ENCODE results near the gene GALNT14. TPM values are rescaled to one million over a fixed set of nuclear protein-coding genes. Genes with fewer than 3 reads are reported as not detected.

GALNT14 gene
- total RNA-seq, 1 donor, result not detected

DNA sequence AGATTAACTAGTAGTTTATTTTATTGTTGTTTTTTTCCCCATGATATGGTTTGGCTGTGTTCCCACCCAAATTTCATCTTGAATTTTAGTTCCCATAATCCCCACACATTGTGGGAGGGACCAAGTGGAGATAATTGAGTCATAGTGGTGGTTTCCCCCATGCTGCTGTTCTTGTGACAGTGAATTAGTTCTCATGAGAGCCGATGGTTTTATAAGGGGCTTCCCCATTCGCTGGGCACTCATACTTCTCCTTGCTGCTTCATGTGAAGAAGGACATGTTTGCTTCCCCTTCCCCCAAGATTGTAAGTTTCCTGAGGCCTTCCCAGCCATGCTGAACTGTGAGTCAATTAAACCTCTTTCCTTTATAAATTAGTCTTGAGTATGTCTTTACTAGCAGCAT is 36.5 kb downstream of the GALNT14 start:
- Histone ChIP-seq H3K36me3 (ENCODE audit: insufficient read depth, low read length) (no peaks in the 10 kb centered on the region), H3K79me2 (ENCODE audit: insufficient read depth, low read length) (no peaks in the 10 kb centered on the region), H4K20me1 (ENCODE audit: insufficient read depth, low read length) (no peaks in the 10 kb centered on the region), H3K27ac (ENCODE audit: low read depth, low read length) (no peak overlapping the region), H3K4me3 (ENCODE audit: insufficient read depth, low read length) (no peak overlapping the region), H3K27me3 (ENCODE audit: insufficient read depth, low read length) (no peaks in the 10 kb centered on the region), H3K4me2 (ENCODE audit: insufficient read depth, low read length) (no peak overlapping the region), H2AFZ (ENCODE audit: low read length) (no peak overlapping the region), H3K4me1 (ENCODE audit: insufficient read depth, low read length) (no peaks in the 10 kb centered on the region), H3K9me3 (ENCODE audit: low read depth, low read length) (no peaks in the 10 kb centered on the region)
- no peak for DNase-seq (ENCODE audit: insufficient read length, low spot score, missing footprints)
- TF ChIP-seq, protein P1, sequence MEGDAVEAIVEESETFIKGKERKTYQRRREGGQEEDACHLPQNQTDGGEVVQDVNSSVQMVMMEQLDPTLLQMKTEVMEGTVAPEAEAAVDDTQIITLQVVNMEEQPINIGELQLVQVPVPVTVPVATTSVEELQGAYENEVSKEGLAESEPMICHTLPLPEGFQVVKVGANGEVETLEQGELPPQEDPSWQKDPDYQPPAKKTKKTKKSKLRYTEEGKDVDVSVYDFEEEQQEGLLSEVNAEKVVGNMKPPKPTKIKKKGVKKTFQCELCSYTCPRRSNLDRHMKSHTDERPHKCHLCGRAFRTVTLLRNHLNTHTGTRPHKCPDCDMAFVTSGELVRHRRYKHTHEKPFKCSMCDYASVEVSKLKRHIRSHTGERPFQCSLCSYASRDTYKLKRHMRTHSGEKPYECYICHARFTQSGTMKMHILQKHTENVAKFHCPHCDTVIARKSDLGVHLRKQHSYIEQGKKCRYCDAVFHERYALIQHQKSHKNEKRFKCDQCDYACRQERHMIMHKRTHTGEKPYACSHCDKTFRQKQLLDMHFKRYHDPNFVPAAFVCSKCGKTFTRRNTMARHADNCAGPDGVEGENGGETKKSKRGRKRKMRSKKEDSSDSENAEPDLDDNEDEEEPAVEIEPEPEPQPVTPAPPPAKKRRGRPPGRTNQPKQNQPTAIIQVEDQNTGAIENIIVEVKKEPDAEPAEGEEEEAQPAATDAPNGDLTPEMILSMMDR (IDR thresholded peaks at IDR 0.05; ENCODE audit: extremely low read depth, low read depth, low read length), result no peak

DNA sequence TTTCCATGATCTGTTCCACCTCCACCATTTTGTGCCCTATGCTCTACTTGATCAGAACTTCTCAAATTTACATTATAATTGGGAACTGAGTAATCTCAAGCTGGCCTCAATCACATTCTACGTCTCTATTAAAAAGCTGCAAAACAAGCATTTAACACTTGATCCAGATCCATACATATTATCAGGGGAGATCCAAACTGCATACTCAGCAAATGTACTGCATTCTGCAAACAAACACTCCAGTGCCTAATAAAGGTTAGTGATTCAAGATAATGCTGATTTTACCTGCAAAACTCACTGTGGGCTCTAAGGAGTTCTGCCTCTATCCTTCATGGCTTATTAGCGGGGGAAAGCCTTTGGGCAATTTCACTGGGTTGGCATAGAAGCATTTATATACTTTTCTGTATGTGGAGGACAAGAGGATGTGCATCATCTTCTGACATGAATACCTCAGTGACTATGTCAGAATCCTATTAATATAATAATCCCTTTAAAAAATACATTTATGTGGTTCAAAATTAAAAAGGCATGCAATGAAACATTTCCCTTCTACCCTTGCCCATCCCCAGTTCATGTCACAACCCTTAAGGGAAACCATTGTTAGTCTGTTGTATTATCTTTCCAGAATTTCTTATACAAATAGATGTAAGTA is 40.2 kb downstream of the GALNT14 start:
- Histone ChIP-seq H3K9me3 (ENCODE audit: low read depth, low read length) (no peaks in the 10 kb centered on the region), H3K36me3 (ENCODE audit: insufficient read depth, low read length) (no peaks in the 10 kb centered on the region), H3K27me3 (ENCODE audit: insufficient read depth, low read length) (no peaks in the 10 kb centered on the region), H3K4me1 (ENCODE audit: insufficient read depth, low read length) (no peaks in the 10 kb centered on the region), H3K27ac (ENCODE audit: low read depth, low read length) (no peak overlapping the region), H4K20me1 (ENCODE audit: insufficient read depth, low read length) (no peaks in the 10 kb centered on the region), H2AFZ (ENCODE audit: low read length) (no peak overlapping the region), H3K4me3 (ENCODE audit: insufficient read depth, low read length) (no peak overlapping the region), H3K79me2 (ENCODE audit: insufficient read depth, low read length) (no peaks in the 10 kb centered on the region), H3K4me2 (ENCODE audit: insufficient read depth, low read length) (no peak overlapping the region)
- DNase-seq (ENCODE audit: insufficient read length, low spot score, missing footprints), result no peak
- TF ChIP-seq, protein P1 (IDR thresholded peaks at IDR 0.05; ENCODE audit: extremely low read depth, low read depth, low read length), result no peak

DNA sequence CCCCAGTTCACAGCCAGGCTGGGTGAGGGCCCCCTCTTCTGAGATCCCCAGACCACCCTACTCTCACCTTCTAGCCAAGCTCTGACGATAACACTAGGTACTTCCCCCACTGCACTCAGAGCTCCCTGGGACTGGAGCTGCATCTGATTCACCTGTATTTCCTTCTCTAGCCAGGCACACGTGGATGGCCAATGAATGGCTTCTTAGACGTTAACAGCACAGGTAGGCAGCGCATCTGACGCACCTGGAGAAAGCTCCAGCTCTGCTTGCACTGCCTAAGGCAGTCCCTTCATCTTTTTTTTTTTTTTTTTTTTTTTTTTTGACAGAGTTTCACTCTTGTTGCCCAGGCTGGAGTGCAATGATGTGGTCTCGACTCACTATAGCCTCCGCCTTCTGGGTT is 48.1 kb downstream of the GALNT14 start:
- no peak for DNase-seq (ENCODE audit: insufficient read length, low spot score, missing footprints)
- no peak overlapping the region for H3K4me2 ChIP-seq (ENCODE audit: insufficient read depth, low read length)
- no peaks in the 10 kb centered on the region for H4K20me1 ChIP-seq (ENCODE audit: insufficient read depth, low read length)
- no peak overlapping the region for H2AFZ ChIP-seq (ENCODE audit: low read length)
- H3K27me3 ChIP-seq (ENCODE audit: insufficient read depth, low read length), result no peaks in the 10 kb centered on the region
- H3K9me3 ChIP-seq (ENCODE audit: low read depth, low read length), result no peaks in the 10 kb centered on the region
- no peak overlapping the region for H3K27ac ChIP-seq (ENCODE audit: low read depth, low read length)
- no peaks in the 10 kb centered on the region for H3K4me1 ChIP-seq (ENCODE audit: insufficient read depth, low read length)
- no peaks in the 10 kb centered on the region for H3K79me2 ChIP-seq (ENCODE audit: insufficient read depth, low read length)
- H3K36me3 ChIP-seq (ENCODE audit: insufficient read depth, low read length), result no peaks in the 10 kb centered on the region
- H3K4me3 ChIP-seq (ENCODE audit: insufficient read depth, low read length), result no peak overlapping the region
- TF ChIP-seq, protein P1 (IDR thresholded peaks at IDR 0.05; ENCODE audit: extremely low read depth, low read depth, low read length), result no peak

DNA sequence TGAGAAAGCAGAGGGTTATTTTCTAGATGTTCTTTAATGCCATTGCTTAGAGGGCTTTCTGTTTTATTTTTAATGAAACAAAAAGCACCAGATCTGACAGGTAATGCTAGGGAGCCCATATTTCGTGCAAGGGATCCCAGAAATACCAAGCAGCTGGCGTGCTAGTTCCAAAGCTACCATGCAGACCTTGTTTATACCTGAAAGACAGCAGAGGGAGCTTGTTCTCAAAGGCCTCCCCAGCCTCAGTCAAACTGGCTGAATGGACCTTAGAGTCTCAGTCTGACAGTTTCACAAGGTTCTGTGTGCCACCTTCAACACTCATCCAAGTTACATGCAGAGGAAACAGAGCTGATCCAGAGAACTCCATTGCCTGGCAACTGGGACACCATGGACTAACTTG is 48.6 kb downstream of the GALNT14 start:
- TF ChIP-seq, protein P1 (IDR thresholded peaks at IDR 0.05; ENCODE audit: extremely low read depth, low read depth, low read length), result no peak
- no peak overlapping the region for H3K4me3 ChIP-seq (ENCODE audit: insufficient read depth, low read length)
- H3K4me2 ChIP-seq (ENCODE audit: insufficient read depth, low read length), result no peak overlapping the region
- H3K36me3 ChIP-seq (ENCODE audit: insufficient read depth, low read length), result no peaks in the 10 kb centered on the region
- DNase-seq (ENCODE audit: insufficient read length, low spot score, missing footprints), result no peak
- H3K27me3 ChIP-seq (ENCODE audit: insufficient read depth, low read length), result no peaks in the 10 kb centered on the region
- no peaks in the 10 kb centered on the region for H3K9me3 ChIP-seq (ENCODE audit: low read depth, low read length)
- no peak overlapping the region for H3K27ac ChIP-seq (ENCODE audit: low read depth, low read length)
- no peak overlapping the region for H2AFZ ChIP-seq (ENCODE audit: low read length)
- H3K79me2 ChIP-seq (ENCODE audit: insufficient read depth, low read length), result no peaks in the 10 kb centered on the region
- no peaks in the 10 kb centered on the region for H4K20me1 ChIP-seq (ENCODE audit: insufficient read depth, low read length)
- H3K4me1 ChIP-seq (ENCODE audit: insufficient read depth, low read length), result no peaks in the 10 kb centered on the region

Data from osteoblast (primary cell).